ENCODE data around the gene FBXO10. TPM values are rescaled to one million over a fixed set of nuclear protein-coding genes. Genes with fewer than 3 reads are reported as not detected.

FBXO10 gene
- total and polyA plus RNA-seq, 5 donors: 3.5 to 7.8 (median 7.3) TPM

- 91% methylated on average over 4 of the region's 4 CpGs for WGBS
- Histone ChIP-seq H3K4me1 (ENCODE audit: control insufficient read depth, insufficient read depth, low read length) (no peaks in the 10 kb centered on the region), H3K27ac (ENCODE audit: low read length) (no peak overlapping the region), H3K4me3 (ENCODE audit: low read length) (no peak overlapping the region), H3K9me3 (ENCODE audit: control insufficient read depth, low read length) (no peaks in the 10 kb centered on the region), H3K27me3 (ENCODE audit: control insufficient read depth, insufficient read depth) (no peaks in the 10 kb centered on the region)
- intact Hi-C loops (cut with DNase I): no loop called here
- no peak for ATAC-seq
- no peak for DNase-seq
Measured at GRCh38 chr9:37564916-37565315, 11.3 kb downstream of the FBXO10 start.

DNA sequence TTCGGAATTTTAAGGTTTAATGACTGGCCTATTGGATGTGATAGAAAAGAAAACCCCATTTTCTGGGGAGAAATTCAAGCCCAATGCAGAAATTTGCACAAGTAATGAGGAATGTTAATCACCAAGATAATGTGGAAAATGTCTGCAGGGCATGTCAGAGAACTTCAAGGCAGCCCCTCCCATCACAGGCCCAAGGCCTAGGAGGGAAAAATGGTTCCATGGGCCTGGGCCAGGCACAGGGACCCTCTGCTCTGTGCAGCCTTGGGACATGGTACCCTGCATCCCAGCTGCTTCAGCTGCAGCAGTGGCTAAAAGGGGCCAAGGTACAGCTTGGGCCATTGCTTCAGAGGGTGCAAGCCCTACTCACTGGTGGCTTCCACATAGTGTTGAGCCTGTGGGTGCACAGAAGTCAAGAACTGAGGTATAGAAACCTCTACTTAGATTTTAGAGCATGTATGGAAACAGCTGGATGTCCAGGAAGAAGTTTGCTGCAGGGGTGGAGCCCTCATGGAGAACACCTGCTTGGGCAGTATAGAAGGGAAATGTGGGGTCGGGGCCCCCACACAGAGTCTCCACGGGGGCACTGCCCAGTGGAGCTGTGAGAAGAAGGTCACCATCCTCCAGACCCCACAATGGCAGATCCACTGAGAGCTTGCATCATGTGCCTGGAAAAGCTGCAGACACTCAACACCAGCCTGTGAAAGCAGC is 12.2 kb downstream of the FBXO10 start:
- WGBS: 66% methylated on average over 3 of the region's 3 CpGs
- Histone ChIP-seq H3K4me1 (ENCODE audit: control insufficient read depth, insufficient read depth, low read length) (no peaks in the 10 kb centered on the region), H3K27me3 (ENCODE audit: control insufficient read depth, insufficient read depth) (no peaks in the 10 kb centered on the region), H3K4me3 (ENCODE audit: low read length) (no peak overlapping the region), H3K9me3 (ENCODE audit: control insufficient read depth, low read length) (no peaks in the 10 kb centered on the region), H3K27ac (ENCODE audit: low read length) (no peak overlapping the region)
- ATAC-seq (no peak), DNase-seq (no peak)
- intact Hi-C loops (cut with DNase I): no loop called here

GRCh38 chr9:37562826-37563225 is 13.4 kb downstream of the FBXO10 start:
- Histone ChIP-seq H3K27me3 (ENCODE audit: control insufficient read depth, insufficient read depth) (no peaks in the 10 kb centered on the region), H3K4me1 (ENCODE audit: control insufficient read depth, insufficient read depth, low read length) (no peaks in the 10 kb centered on the region), H3K4me3 (ENCODE audit: low read length) (no peak overlapping the region), H3K27ac (ENCODE audit: low read length) (no peak overlapping the region), H3K9me3 (ENCODE audit: control insufficient read depth, low read length) (no peaks in the 10 kb centered on the region)
- DNase-seq: no peak
- WGBS: 100% methylated on average over 1 of the region's 1 CpG
- no peak for ATAC-seq
- intact Hi-C loops (cut with DNase I): no loop called here

DNA sequence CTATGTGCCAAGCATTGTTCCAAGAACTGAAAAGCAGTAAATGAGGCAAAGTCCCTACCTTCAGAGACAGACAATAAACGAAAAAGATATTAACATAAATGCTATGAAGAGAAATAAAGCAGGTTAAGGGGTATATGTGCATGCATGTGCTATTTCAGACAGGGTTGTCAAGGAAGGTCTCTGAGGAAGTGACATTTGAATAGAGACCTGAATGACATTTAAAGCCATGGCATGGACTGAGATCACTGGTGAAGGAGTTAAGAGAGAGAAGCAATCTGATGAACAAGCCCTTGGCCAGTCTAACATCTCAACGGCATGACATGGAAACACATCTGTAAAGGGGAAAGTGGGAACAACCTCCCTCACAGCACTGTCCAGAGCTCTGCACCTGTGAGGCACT is 14.5 kb downstream of the FBXO10 start:
- ATAC-seq: no peak
- intact Hi-C loops (cut with DNase I): no loop called here

DNA sequence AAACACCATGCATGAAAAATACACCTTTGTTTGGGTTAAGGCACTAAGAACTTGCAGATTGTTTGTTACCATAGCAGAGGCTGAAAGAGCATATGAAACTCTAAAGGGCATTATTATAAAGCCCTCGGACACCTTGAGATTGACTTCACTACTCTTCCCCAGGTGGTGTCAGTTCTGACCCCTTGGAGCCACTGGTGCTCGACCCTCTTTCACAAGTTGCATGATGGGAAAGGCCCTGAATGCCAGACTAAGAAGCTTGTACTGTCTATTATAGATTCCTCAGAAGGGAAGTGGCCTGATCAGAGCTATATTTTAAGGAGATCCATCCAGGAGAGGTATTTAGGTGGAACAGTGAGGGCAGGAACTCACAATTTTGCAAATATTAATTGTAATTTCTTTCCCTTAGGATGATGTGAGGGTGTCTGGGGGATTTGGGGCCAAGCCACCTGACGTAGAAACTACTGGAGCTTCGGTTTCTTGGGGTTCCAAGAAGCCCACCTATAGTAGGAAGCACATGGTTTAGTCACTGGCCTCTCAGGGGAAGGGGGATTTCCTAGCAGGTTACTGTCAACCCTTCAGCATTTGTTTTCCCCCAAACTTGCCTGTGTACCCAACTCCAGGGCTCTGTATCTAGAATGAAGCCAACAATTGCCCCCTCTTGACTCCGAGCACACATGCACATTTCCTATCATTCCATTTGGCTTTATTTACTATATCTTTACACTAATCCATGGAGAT is 16.2 kb downstream of the FBXO10 start:
- 95% methylated on average over 5 of the region's 5 CpGs for WGBS
- intact Hi-C loops (cut with DNase I): no loop called here
- ATAC-seq (no peak), DNase-seq (no peak)
- H3K27me3 ChIP-seq (ENCODE audit: control insufficient read depth, insufficient read depth): no peaks in the 10 kb centered on the region
- H3K9me3 ChIP-seq (ENCODE audit: control insufficient read depth, low read length): no peaks in the 10 kb centered on the region
- no peak overlapping the region for H3K4me3 ChIP-seq (ENCODE audit: low read length)
- H3K4me1 ChIP-seq (ENCODE audit: control insufficient read depth, insufficient read depth, low read length): no peaks in the 10 kb centered on the region
- no peak overlapping the region for H3K27ac ChIP-seq (ENCODE audit: low read length)

More for the DNA sequence above, 14.5 kb downstream of the FBXO10 start:
- 77% methylated on average over 2 of the region's 2 CpGs for WGBS
- H3K4me1 ChIP-seq (ENCODE audit: control insufficient read depth, insufficient read depth, low read length): no peaks in the 10 kb centered on the region
- H3K9me3 ChIP-seq (ENCODE audit: control insufficient read depth, low read length): no peaks in the 10 kb centered on the region
- no peak for DNase-seq
- no peaks in the 10 kb centered on the region for H3K27me3 ChIP-seq (ENCODE audit: control insufficient read depth, insufficient read depth)
- no peak overlapping the region for H3K27ac ChIP-seq (ENCODE audit: low read length)
- H3K4me3 ChIP-seq (ENCODE audit: low read length): no peak overlapping the region

GRCh38 chr9:37559125-37559524 is 17.1 kb downstream of the FBXO10 start:
- no peak overlapping the region for H3K27ac ChIP-seq (ENCODE audit: low read length)
- DNase-seq: no peak
- no peaks in the 10 kb centered on the region for H3K9me3 ChIP-seq (ENCODE audit: control insufficient read depth, low read length)
- H3K4me3 ChIP-seq (ENCODE audit: low read length): no peak overlapping the region
- H3K4me1 ChIP-seq (ENCODE audit: control insufficient read depth, insufficient read depth, low read length): no peaks in the 10 kb centered on the region
- H3K27me3 ChIP-seq (ENCODE audit: control insufficient read depth, insufficient read depth): no peaks in the 10 kb centered on the region
- no peak for ATAC-seq
- intact Hi-C loops (cut with DNase I): no loop called here
- 80% methylated on average over 1 of the region's 1 CpG for WGBS

GRCh38 chr9:37555786-37556185 is 20.4 kb downstream of the FBXO10 start:
- Histone ChIP-seq H3K4me1 (ENCODE audit: control insufficient read depth, insufficient read depth, low read length) (no peaks in the 10 kb centered on the region), H3K4me3 (ENCODE audit: low read length) (no peak overlapping the region), H3K27me3 (ENCODE audit: control insufficient read depth, insufficient read depth) (no peaks in the 10 kb centered on the region), H3K9me3 (ENCODE audit: control insufficient read depth, low read length) (no peaks in the 10 kb centered on the region), H3K27ac (ENCODE audit: low read length) (no peak overlapping the region)
- intact Hi-C loops (cut with DNase I): no loop called here
- ATAC-seq: no peak
- no peak for DNase-seq

GRCh38 chr9:37554318-37554717 is 21.9 kb downstream of the FBXO10 start:
- Histone ChIP-seq H3K9me3 (ENCODE audit: control insufficient read depth, low read length) (no peaks in the 10 kb centered on the region), H3K4me1 (ENCODE audit: control insufficient read depth, insufficient read depth, low read length) (no peaks in the 10 kb centered on the region), H3K27me3 (ENCODE audit: control insufficient read depth, insufficient read depth) (no peaks in the 10 kb centered on the region), H3K4me3 (ENCODE audit: low read length) (no peak overlapping the region), H3K27ac (ENCODE audit: low read length) (no peak overlapping the region)
- DNase-seq: no peak
- 90% methylated on average over 3 of the region's 3 CpGs for WGBS
- intact Hi-C loops (cut with DNase I): no loop called here
- ATAC-seq: no peak

GRCh38 chr9:37551888-37552287 is 24.3 kb downstream of the FBXO10 start:
- no peaks in the 10 kb centered on the region for H3K4me1 ChIP-seq (ENCODE audit: control insufficient read depth, insufficient read depth, low read length)
- WGBS: 94% methylated on average over 2 of the region's 2 CpGs
- no peaks in the 10 kb centered on the region for H3K9me3 ChIP-seq (ENCODE audit: control insufficient read depth, low read length)
- intact Hi-C loops (cut with DNase I): no loop called here
- no peak overlapping the region for H3K4me3 ChIP-seq (ENCODE audit: low read length)
- ATAC-seq (no peak), DNase-seq (no peak)
- H3K27me3 ChIP-seq (ENCODE audit: control insufficient read depth, insufficient read depth): no peaks in the 10 kb centered on the region
- H3K27ac ChIP-seq (ENCODE audit: low read length): no peak overlapping the region

- Histone ChIP-seq H3K4me3 (ENCODE audit: low read length) (no peak overlapping the region), H3K9me3 (ENCODE audit: control insufficient read depth, low read length) (no peaks in the 10 kb centered on the region), H3K27ac (ENCODE audit: low read length) (no peak overlapping the region), H3K27me3 (ENCODE audit: control insufficient read depth, insufficient read depth) (no peaks in the 10 kb centered on the region), H3K4me1 (ENCODE audit: control insufficient read depth, insufficient read depth, low read length) (no peaks in the 10 kb centered on the region)
- no peak for ATAC-seq
- intact Hi-C loops (cut with DNase I): no loop called here
- WGBS: 94% methylated on average over 3 of the region's 3 CpGs
- DNase-seq: no peak
Measured at GRCh38 chr9:37551468-37551867, 24.7 kb downstream of the FBXO10 start.

DNA sequence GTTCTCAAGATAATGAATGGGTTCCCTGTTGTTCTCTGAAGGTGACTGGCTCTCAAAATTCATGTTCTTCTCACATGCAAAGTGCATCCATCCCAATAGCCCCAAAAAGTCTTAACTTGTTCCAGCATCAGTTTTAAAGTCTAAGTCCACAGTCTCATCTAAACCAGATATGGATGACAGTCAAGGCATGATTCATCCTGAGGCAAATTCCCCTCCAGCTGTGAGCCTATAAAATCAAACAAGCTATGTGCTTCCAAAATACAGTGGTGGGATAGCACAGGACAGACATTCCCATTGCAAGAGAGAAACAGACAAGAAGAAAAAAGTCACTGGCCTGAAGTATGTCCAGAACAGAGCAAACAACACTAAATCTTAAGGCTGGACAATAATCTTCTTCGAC is 25.4 kb downstream of the FBXO10 start:
- DNase-seq: no peak
- ATAC-seq: no peak
- Histone ChIP-seq H3K4me1 (ENCODE audit: control insufficient read depth, insufficient read depth, low read length) (no peaks in the 10 kb centered on the region), H3K9me3 (ENCODE audit: control insufficient read depth, low read length) (no peaks in the 10 kb centered on the region), H3K27ac (ENCODE audit: low read length) (no peak overlapping the region), H3K27me3 (ENCODE audit: control insufficient read depth, insufficient read depth) (no peaks in the 10 kb centered on the region), H3K4me3 (ENCODE audit: low read length) (no peak overlapping the region)
- intact Hi-C loops (cut with DNase I): no loop called here
- WGBS: 88% methylated on average over 1 of the region's 1 CpG
